Measurements from ENCODE around the gene F9.

F9 gene

GRCh38 chrX:139560221-139560620 is 29.7 kb downstream of the F9 start:
- Histone ChIP-seq H3K4me2 (no peak overlapping the region), H3K9ac (no peak overlapping the region), H2AFZ (ENCODE audit: low read depth) (no peak overlapping the region), H4K20me1 (ENCODE audit: insufficient read depth) (no peaks in the 10 kb centered on the region), H3K4me3 (IDR thresholded peaks at IDR 0.05; ENCODE audit: insufficient read depth, low read depth, low read length) (no peak overlapping the region), H3K27ac (no peak overlapping the region), H3K36me3 (ENCODE audit: insufficient read depth) (no peaks in the 10 kb centered on the region), H3K27me3 (ENCODE audit: insufficient read depth, low read depth) (no peaks in the 10 kb centered on the region), H3K79me2 (ENCODE audit: insufficient read depth, low read depth) (no peaks in the 10 kb centered on the region), H3K4me1 (ENCODE audit: low read depth, poor library complexity, severe bottlenecking) (no peaks in the 10 kb centered on the region)
- no peak for TF ChIP-seq CTCF (conservative IDR thresholded peaks at IDR 0.05; ENCODE audit: low read depth, low read length)

- H3K9ac ChIP-seq, result no peak overlapping the region
- no peaks in the 10 kb centered on the region for H3K27me3 ChIP-seq (ENCODE audit: insufficient read depth, low read depth)
- no peaks in the 10 kb centered on the region for H4K20me1 ChIP-seq (ENCODE audit: insufficient read depth)
- no peaks in the 10 kb centered on the region for H3K79me2 ChIP-seq (ENCODE audit: insufficient read depth, low read depth)
- no peak overlapping the region for H2AFZ ChIP-seq (ENCODE audit: low read depth)
- H3K4me3 ChIP-seq (IDR thresholded peaks at IDR 0.05; ENCODE audit: insufficient read depth, low read depth, low read length), result no peak overlapping the region
- TF ChIP-seq CTCF (conservative IDR thresholded peaks at IDR 0.05; ENCODE audit: low read depth, low read length), result no peak
- H3K4me2 ChIP-seq, result no peak overlapping the region
- no peaks in the 10 kb centered on the region for H3K36me3 ChIP-seq (ENCODE audit: insufficient read depth)
- no peaks in the 10 kb centered on the region for H3K4me1 ChIP-seq (ENCODE audit: low read depth, poor library complexity, severe bottlenecking)
- no peak overlapping the region for H3K27ac ChIP-seq
Observed at GRCh38 chrX:139563251-139563650, 32.7 kb downstream of the F9 start.

GRCh38 chrX:139566981-139567380 is 36.4 kb downstream of the F9 start:
- no peak overlapping the region for H2AFZ ChIP-seq (ENCODE audit: low read depth)
- H3K4me3 ChIP-seq (IDR thresholded peaks at IDR 0.05; ENCODE audit: insufficient read depth, low read depth, low read length), result no peak overlapping the region
- no peaks in the 10 kb centered on the region for H3K4me1 ChIP-seq (ENCODE audit: low read depth, poor library complexity, severe bottlenecking)
- H3K9ac ChIP-seq, result no peak overlapping the region
- no peak overlapping the region for H3K27ac ChIP-seq
- H3K79me2 ChIP-seq (ENCODE audit: insufficient read depth, low read depth), result no peaks in the 10 kb centered on the region
- TF ChIP-seq CTCF (conservative IDR thresholded peaks at IDR 0.05; ENCODE audit: low read depth, low read length), result no peak
- H4K20me1 ChIP-seq (ENCODE audit: insufficient read depth), result no peaks in the 10 kb centered on the region
- no peak overlapping the region for H3K4me2 ChIP-seq
- no peaks in the 10 kb centered on the region for H3K27me3 ChIP-seq (ENCODE audit: insufficient read depth, low read depth)
- no peaks in the 10 kb centered on the region for H3K36me3 ChIP-seq (ENCODE audit: insufficient read depth)

GRCh38 chrX:139581068-139581467 is 50.5 kb downstream of the F9 start:
- H3K79me2 ChIP-seq (ENCODE audit: insufficient read depth, low read depth), result no peaks in the 10 kb centered on the region
- no peak overlapping the region for H3K4me3 ChIP-seq (IDR thresholded peaks at IDR 0.05; ENCODE audit: insufficient read depth, low read depth, low read length)
- H2AFZ ChIP-seq (ENCODE audit: low read depth), result no peak overlapping the region
- no peaks in the 10 kb centered on the region for H3K36me3 ChIP-seq (ENCODE audit: insufficient read depth)
- no peak overlapping the region for H3K9ac ChIP-seq
- no peaks in the 10 kb centered on the region for H3K4me1 ChIP-seq (ENCODE audit: low read depth, poor library complexity, severe bottlenecking)
- no peaks in the 10 kb centered on the region for H4K20me1 ChIP-seq (ENCODE audit: insufficient read depth)
- TF ChIP-seq CTCF (conservative IDR thresholded peaks at IDR 0.05; ENCODE audit: low read depth, low read length), result no peak
- no peak overlapping the region for H3K4me2 ChIP-seq
- H3K27me3 ChIP-seq (ENCODE audit: insufficient read depth, low read depth), result no peaks in the 10 kb centered on the region
- H3K27ac ChIP-seq, result no peak overlapping the region

GRCh38 chrX:139585613-139586012 is 55.1 kb downstream of the F9 start:
- no peaks in the 10 kb centered on the region for H3K36me3 ChIP-seq (ENCODE audit: insufficient read depth)
- H3K4me3 ChIP-seq (IDR thresholded peaks at IDR 0.05; ENCODE audit: insufficient read depth, low read depth, low read length), result no peak overlapping the region

More at GRCh38 chrX:139585613-139586012, 55.1 kb downstream of the F9 start:
- no peaks in the 10 kb centered on the region for H4K20me1 ChIP-seq (ENCODE audit: insufficient read depth)
- no peaks in the 10 kb centered on the region for H3K4me1 ChIP-seq (ENCODE audit: low read depth, poor library complexity, severe bottlenecking)
- H3K79me2 ChIP-seq (ENCODE audit: insufficient read depth, low read depth), result no peaks in the 10 kb centered on the region
- no peaks in the 10 kb centered on the region for H3K27me3 ChIP-seq (ENCODE audit: insufficient read depth, low read depth)
- no peak overlapping the region for H3K27ac ChIP-seq
- H2AFZ ChIP-seq (ENCODE audit: low read depth), result no peak overlapping the region
- no peak for TF ChIP-seq CTCF (conservative IDR thresholded peaks at IDR 0.05; ENCODE audit: low read depth, low read length)
- H3K9ac ChIP-seq, result no peak overlapping the region
- no peak overlapping the region for H3K4me2 ChIP-seq

Measured in KMS-11 (cell line).